OCI-LY1 (cell line): Measurements from ENCODE around the gene KCNIP4.

Experiments
- CTCF ChIP-seq: fragments of 200-600 bp; sonication (generic), shearing (Covaris generic); IDR thresholded peaks from 2 replicates; pipeline ENCODE4 v1.5.1; 2017; ENCODE audit warnings: mild to moderate bottlenecking, antibody characterized with exemption, low read length, moderate library complexity, mixed read lengths
- EZH2 ChIP-seq: fragments of 200-600 bp; sonication (generic), shearing (Covaris generic); IDR thresholded peaks from 2 replicates; pipeline ENCODE4 v1.8.0; 2017; ENCODE audit warnings: borderline replicate concordance, mixed run types, mild to moderate bottlenecking, antibody characterized with exemption, low read length, moderate library complexity, mixed read lengths

- TF ChIP-seq CTCF, result no peak
- TF ChIP-seq EZH2, result no peak
Measured at GRCh38 chr4:21884615-21885014, 64.0 kb downstream of the KCNIP4 start.
